Measurements from ENCODE around the gene TAPBP. TPM values are rescaled to one million over a fixed set of nuclear protein-coding genes. Genes with fewer than 3 reads are reported as not detected.
"Not testable (repeated sequence)": the region's sequence is repeated elsewhere in the genome, so short reads cannot be mapped to it uniquely, and the experiment has no call there.

TAPBP gene
- total RNA-seq, 2 donors from 2014 or later: 7.0 to 11.1 TPM

GRCh38 chr6:33276581-33276863, 37.4 kb downstream of the TAPBP start:
- peak overlapping the region; percentile 98 for H3K4me3 Mint-ChIP-seq
- H3K4me1 Mint-ChIP-seq: peaks cover 35% of the 10 kb centered on the region
- Histone ChIP-seq H3K27me3 (ENCODE audit: control insufficient read depth, insufficient read depth, low read length, poor library complexity, severe bottlenecking) (no peaks in the 10 kb centered on the region), H3K36me3 (ENCODE audit: control insufficient read depth, insufficient read depth, low read length) (peaks cover 69% of the 10 kb centered on the region), H3K9me3 (ENCODE audit: control insufficient read depth, low read length) (no peaks in the 10 kb centered on the region), H3K9ac (ENCODE audit: extremely low read depth, low read length, poor library complexity, severe bottlenecking) (peak overlapping the region; percentile 42), H3K4me3 (ENCODE audit: low read length) (peak overlapping the region; percentile 98), H3K27ac (ENCODE audit: low read depth, low read length) (peak overlapping the region; percentile 77), H3K4me1 (ENCODE audit: control insufficient read depth, insufficient read depth, low read length) (no peaks in the 10 kb centered on the region)
- peaks cover 58% of the 10 kb centered on the region for H3K36me3 Mint-ChIP-seq (ENCODE audit: low read depth)
- peak overlapping the region; percentile 91 for H3K27ac Mint-ChIP-seq
- no peaks in the 10 kb centered on the region for H3K27me3 Mint-ChIP-seq (ENCODE audit: insufficient read depth)
- H3K9me3 Mint-ChIP-seq: no peaks in the 10 kb centered on the region
- DNase-seq: no peak
- no peak for TF ChIP-seq CTCF (conservative IDR thresholded peaks at IDR 0.05)

- H3K27me3 Mint-ChIP-seq (ENCODE audit: insufficient read depth); H3K4me1 ChIP-seq (ENCODE audit: control insufficient read depth, insufficient read depth, low read length); H3K27me3 ChIP-seq (ENCODE audit: control insufficient read depth, insufficient read depth, low read length, poor library complexity, severe bottlenecking); DNase-seq; H3K9me3 ChIP-seq (ENCODE audit: control insufficient read depth, low read length); H3K9me3 Mint-ChIP-seq: not testable (repeated sequence)
- Mint-ChIP-seq H3K4me1 (peaks cover 35% of the 10 kb centered on the region), H3K36me3 (ENCODE audit: low read depth) (peaks cover 58% of the 10 kb centered on the region), H3K27ac (peak overlapping the region; percentile 91), H3K4me3 (peak overlapping the region; percentile 98)
- 80 to 88% methylated on average over 5 to 16 of the region's 16 CpGs for whole genome bisulfite sequencing, 2 experiments (ENCODE audit: insufficient coverage in 1 of 2, insufficient read length in 1 of 2)
- Histone ChIP-seq H3K27ac (ENCODE audit: low read depth, low read length) (peak overlapping the region; percentile 77), H3K36me3 (ENCODE audit: control insufficient read depth, insufficient read depth, low read length) (peaks cover 66% of the 10 kb centered on the region), H3K4me3 (ENCODE audit: low read length) (peak overlapping the region; percentile 98), H3K9ac (ENCODE audit: extremely low read depth, low read length, poor library complexity, severe bottlenecking) (peak overlapping the region; percentile 42)
Observed at GRCh38 chr6:33275795-33276580, 37.9 kb downstream of the TAPBP start.

- peaks cover 35% of the 10 kb centered on the region for H3K4me1 Mint-ChIP-seq
Observed at GRCh38 chr6:33273924-33274902, 39.7 kb downstream of the TAPBP start.

More at GRCh38 chr6:33273924-33274902, 39.7 kb downstream of the TAPBP start:
- no peaks in the 10 kb centered on the region for H3K4me1 ChIP-seq (ENCODE audit: control insufficient read depth, insufficient read depth, low read length)
- Mint-ChIP-seq H3K4me3 (peak overlapping the region; percentile 98), H3K36me3 (ENCODE audit: low read depth) (peaks cover 51% of the 10 kb centered on the region), H3K27ac (peak overlapping the region; percentile 91), H3K27me3 (ENCODE audit: insufficient read depth) (no peaks in the 10 kb centered on the region), H3K9me3 (no peaks in the 10 kb centered on the region)
- no peak for TF ChIP-seq CTCF (conservative IDR thresholded peaks at IDR 0.05)
- peak overlapping the region; percentile 98 for H3K4me3 ChIP-seq (ENCODE audit: low read length)
- peaks cover 52% of the 10 kb centered on the region for H3K36me3 ChIP-seq (ENCODE audit: control insufficient read depth, insufficient read depth, low read length)
- 83 to 87% methylated on average over 11 to 14 of the region's 14 CpGs for WGBS, 2 experiments (ENCODE audit: insufficient coverage in 1 of 2, insufficient read length in 1 of 2)
- H3K27ac ChIP-seq (ENCODE audit: low read depth, low read length): no peak overlapping the region
- no peaks in the 10 kb centered on the region for H3K27me3 ChIP-seq (ENCODE audit: control insufficient read depth, insufficient read depth, low read length, poor library complexity, severe bottlenecking)
- H3K9ac ChIP-seq (ENCODE audit: extremely low read depth, low read length, poor library complexity, severe bottlenecking): peak overlapping the region; percentile 0
- DNase-seq: no peak
- no peaks in the 10 kb centered on the region for H3K9me3 ChIP-seq (ENCODE audit: control insufficient read depth, low read length)

All from endodermal cell (in vitro differentiated cells).